ENCODE results near the gene CDK2.

- TF ChIP-seq CTCF (IDR thresholded peaks at IDR 0.05), result no peak
- no peak for TF ChIP-seq POLR2A (IDR thresholded peaks at IDR 0.05)
Observed at GRCh38 chr12:56020423-56021184, 54.0 kb downstream of the CDK2 start, which contains the start of gene IKZF4.

Measured in stomach (tissue), 4 donors.